GM04503 (cell line): ENCODE measurements around the gene CCDC124.

Experiments
- DNase-seq: peaks from one replicate; pipeline ENCODE4 v3.0.0-alpha.2; 2012; ENCODE audit warnings: low read depth

The CCDC124 gene

DNA sequence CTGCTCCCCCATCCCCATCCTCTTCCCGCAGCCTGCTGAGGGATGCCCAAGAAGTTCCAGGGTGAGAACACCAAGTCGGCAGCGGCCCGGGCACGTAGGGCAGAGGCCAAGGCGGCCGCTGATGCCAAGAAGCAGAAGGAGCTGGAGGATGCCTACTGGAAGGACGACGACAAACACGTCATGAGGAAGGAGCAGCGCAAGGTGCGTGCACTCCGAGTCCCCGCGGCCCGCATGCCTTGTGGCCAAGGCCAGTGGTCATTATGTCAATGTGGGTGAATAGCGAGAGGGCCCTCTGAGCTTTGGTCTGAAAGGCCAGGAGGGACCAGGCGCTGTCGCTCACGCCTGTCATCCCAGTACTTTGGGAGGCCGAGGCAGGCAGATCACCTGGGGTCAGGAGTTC lies 3.6 kb downstream of the CCDC124 start:
- no peak for DNase-seq

DNA sequence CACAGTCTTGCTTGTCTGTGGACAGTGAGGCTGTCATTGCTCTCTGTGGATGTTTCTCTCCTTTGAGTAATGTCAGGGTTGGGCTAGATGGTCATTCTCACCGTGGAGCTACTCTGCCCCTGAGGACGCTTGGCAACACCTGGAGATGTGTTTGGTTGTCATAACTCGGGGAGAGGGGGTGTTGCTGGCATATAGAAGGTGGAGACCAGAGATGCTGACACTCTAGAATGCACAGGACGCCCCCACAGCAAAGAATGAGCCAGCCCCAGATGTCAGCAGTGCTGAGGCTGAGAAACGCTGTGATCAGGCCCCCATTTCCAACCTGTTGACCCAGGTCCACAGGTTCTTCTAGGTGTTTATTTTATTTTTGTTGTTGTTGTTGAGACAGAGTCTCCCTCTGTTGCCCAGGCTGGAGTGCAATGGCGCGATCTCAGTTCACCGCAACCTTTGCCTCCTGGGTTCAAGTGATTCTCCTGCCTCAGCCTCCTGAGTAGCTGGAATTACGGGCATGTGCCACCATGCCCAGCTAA lies 4.6 kb downstream of the CCDC124 start:
- DNase-seq = no peak

GRCh38 chr19:17938092-17938845 lies 5.5 kb downstream of the CCDC124 start:
- DNase-seq = peak; percentile 50

GRCh38 chr19:17942181-17942580 lies 9.4 kb downstream of the CCDC124 start:
- DNase-seq = no peak

- no peak for DNase-seq
These were observed 9.9 kb downstream of the CCDC124 start for GRCh38 chr19:17942582-17943273.

DNA sequence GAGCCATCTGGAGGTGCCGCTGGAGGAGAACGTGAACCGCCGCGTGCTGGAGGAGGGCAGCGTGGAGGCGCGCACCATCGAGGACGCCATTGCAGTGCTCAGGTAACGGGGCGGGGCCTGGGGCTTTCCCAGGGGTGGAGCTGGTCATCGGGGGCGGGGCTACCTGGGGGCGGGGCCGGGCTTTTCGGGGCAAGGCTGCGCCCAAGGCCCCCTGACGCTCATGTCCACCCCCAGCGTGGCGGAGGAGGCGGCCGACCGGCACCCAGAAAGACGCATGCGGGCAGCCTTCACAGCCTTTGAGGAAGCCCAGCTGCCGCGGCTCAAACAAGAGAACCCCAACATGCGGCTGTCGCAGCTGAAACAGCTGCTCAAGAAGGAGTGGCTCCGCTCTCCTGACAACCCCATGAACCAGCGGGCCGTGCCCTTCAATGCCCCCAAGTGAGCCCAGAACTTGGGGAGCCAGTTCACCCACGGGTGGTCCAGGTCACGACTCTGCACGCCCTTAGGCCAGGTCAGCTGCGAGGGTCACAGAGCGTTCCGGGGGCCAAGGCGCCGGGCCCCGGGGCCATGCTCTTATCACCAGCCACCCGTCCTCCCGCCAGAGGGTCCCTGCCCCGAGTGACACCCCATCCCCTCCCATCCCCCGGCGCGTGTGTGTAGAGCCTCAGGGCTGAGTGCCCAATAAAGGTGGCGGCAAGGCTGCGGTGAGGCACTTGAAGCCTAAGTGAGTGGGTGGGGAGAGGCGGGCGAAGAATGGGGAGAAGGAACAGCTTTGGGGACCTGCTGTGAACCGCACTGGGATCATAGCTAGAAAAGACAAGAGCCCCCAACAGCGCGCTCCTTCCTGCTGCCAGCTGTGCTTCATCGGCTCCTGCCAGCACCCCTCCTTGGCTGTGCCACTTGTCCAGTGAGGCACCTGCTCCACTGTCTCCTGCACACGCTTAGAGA lies 10.7 kb downstream of the CCDC124 start:
- DNase-seq = no peak

DNA sequence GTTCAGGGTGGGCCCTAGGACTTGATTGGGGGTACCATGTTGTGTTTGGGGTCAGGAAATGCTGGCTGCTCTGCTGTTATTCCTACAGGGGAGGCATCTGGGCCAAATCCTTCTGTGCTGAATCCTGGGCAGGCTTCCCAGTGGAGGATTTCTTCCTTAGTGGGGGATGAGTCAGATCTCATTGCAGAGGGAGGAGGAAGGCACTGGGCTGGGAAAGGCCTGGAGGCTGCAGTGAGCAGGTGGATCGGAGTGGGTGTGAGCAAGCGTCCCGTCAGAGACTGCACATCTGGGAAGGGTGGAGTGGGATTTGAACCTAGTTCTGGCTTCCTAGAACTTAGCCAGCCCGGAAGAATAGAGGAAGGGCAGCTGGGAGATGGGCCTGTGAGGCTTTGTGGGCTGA lies 11.5 kb downstream of the CCDC124 start:
- peak; percentile 49 for DNase-seq

GRCh38 chr19:17946965-17947784 lies 14.4 kb downstream of the CCDC124 start:
- DNase-seq = no peak

DNA sequence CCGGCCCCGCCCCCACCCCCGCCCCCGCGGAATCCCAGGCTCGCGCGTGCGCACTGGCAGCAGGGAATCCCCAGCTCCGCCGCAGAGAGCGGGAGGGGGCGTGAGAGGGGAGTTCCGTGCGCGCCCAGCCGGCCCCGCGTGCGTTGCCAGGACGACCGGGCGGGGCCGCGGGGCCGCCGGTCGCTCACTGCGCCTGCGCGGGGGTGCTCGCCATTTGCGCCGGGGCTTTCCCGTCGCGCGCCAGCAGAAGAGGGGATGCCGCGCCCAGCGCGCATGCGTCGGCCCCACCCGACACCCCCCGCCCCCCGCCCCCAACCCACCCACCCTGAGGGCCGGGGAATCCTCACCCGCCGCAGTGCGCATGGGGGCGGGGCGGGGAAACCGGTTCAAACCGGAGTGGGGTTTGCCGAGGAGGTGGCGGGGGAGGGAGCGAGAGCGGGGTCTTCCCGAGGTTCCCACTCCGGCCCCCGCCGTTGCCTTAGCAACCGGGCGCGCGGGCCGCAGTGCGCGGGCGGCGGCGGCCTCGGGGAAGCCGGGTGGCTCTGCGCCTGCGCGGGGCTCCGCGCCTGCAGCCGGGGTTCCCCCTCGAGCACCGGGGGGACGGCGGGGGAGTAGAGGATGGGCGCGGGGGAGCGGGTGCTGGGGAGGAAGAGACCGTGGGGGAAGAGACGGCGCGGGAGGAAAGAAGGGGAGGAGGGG lies 15.1 kb downstream of the CCDC124 start:
- DNase-seq = no peak

GRCh38 chr19:17948514-17948900 lies 15.7 kb downstream of the CCDC124 start:
- no peak for DNase-seq

DNA sequence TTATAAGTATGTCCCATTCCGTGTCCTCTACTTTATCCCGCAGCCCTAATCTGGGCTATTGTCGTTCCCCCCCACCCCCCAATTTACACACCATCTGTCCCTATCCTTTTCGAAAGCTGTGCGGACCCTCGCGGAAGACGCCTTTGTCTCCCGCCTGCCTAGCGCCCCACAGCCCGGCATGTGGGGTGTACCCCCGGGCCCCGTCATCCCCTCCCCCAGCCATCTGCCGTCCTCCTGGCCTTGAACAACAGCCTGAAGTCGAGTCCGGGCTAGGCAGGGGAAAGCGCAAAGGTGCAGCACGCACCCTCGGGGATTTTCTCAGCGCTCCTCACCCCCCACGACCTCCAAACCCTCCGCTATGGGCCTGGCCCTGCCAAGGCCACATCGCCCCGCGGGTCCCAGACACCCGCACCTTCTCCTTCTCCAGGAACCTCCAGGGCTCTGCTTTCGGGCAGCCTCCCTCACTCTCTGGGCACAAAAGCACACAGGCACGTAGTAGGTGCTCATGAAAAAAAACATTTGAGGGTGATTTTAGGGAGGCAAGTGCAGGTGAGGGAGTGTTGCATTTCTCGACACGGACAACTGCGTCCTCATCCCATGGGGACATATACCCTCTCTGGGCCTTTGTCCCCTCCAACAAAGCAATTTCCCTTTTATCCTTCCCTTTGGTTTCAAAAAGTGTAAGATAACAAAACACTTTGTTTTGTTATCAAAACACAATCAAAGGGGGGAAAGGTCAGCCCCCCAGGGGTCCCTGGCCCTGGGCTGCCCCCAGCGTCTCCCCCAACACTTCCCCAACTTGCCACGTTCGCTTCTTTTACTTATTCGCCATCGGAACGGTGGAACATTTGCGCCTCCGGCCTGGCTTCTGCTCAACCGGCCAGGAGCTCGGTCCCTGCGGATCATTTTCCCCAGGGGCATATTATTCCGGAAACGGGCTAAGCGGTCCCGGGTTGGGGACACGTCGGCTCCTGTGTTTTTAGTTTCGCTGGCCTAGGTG lies 16.4 kb downstream of the CCDC124 start:
- DNase-seq = no peak

DNA sequence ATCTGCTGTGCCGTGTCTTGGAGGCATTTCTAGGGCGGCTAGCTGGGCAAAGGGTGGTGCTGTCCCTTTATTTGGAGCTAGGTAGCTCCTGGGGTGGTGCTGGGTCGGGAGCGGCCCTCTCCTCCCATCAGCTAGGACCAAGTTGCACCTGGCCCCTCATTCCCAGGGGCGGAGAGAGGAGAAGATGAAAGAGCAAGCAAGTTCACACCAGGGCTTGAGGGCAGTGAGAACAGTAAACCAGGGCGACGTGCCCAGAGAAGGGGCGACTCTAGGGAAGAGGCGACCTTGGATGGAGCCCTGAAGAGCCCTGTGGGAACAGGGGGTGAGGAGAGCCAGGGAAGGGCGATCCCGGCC lies 17.1 kb downstream of the CCDC124 start:
- DNase-seq = no peak

DNA sequence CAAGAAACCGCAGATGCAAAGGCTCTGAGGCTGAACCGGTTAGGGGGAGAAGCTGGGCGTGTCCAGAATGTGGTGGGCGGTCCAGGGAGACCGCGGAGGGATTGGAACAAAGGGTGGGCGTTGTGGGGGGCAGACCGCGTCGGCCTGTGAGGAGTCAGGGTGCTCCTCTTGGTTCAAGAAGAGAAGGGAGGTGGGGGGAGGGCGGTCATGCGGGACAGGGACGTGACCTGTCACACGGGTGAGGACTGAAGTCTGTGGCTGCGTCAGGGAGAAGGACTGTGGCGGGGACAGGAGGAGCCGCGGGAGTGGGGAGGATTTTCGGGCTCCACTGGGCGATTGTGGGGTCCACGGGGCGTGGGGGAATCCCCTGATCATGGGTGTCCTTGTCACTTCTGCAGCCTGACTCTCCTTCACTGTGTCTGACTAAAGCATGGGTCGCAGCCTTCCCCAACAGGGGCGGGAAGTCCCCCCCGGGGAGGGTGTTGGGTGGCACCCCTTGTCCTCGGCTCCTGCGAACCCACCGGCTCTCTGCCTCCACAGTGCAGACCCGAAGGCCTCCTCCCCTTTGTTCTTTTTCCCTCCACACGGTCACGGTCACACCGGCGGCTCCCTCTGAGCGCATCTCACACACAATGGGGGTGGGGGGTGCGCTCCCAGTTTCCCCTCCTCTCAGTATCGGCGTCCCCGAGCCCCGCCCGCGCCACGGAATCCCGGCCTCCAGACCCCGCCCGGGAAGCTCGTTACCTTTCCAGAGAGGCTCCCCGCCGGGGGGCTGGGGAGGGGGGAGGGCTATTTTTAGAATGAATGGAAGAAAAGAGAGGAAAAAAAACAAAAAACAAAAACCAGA lies 17.7 kb downstream of the CCDC124 start:
- DNase-seq = no peak

GRCh38 chr19:17951157-17951989 lies 18.6 kb downstream of the CCDC124 start:
- DNase-seq = no peak

- DNase-seq = no peak
These were observed 19.5 kb downstream of the CCDC124 start for GRCh38 chr19:17951990-17952976.

GRCh38 chr19:17953316-17953801 lies 20.5 kb downstream of the CCDC124 start:
- no peak for DNase-seq
